T-helper 1 cell treated with Interleukin-12 subunit alpha and Interleukin-12 subunit beta and Interleukin-4 antibody, amounts not matched to agents 30 μg/mL and 1 μg/mL, for 36 hours (primary cell): ENCODE data around the gene RARA.

Experiments used
- H3K27ac Mint-ChIP-seq: one replicate; pipeline ENCODE4 v1.8.0; 2021; ENCODE audit warnings: mild to moderate bottlenecking, mixed read lengths
- H3K27me3 Mint-ChIP-seq: one replicate; pipeline ENCODE4 v1.8.0; 2021; ENCODE audit warnings: low read depth, mixed read lengths
- H3K36me3 Mint-ChIP-seq: one replicate; pipeline ENCODE4 v1.8.0; 2021; ENCODE audit warnings: low read depth, mixed read lengths
- H3K4me1 Mint-ChIP-seq: one replicate; pipeline ENCODE4 v1.8.0; 2021; ENCODE audit warnings: low read depth, mixed read lengths
- H3K4me3 Mint-ChIP-seq: one replicate; pipeline ENCODE4 v1.8.0; 2021; ENCODE audit warnings: mild to moderate bottlenecking, moderate library complexity, mixed read lengths
- H3K9me3 Mint-ChIP-seq: one replicate; pipeline ENCODE4 v1.8.0; 2021; ENCODE audit warnings: mixed read lengths

The RARA gene

GRCh38 chr17:40326014-40326831, 17.2 kb downstream of the RARA start:
- H3K4me1 Mint-ChIP-seq, result peaks cover 83% of the 10 kb centered on the region
- H3K27me3 Mint-ChIP-seq, result no peaks in the 10 kb centered on the region
- peaks cover 5% of the 10 kb centered on the region for H3K36me3 Mint-ChIP-seq
- no peaks in the 10 kb centered on the region for H3K9me3 Mint-ChIP-seq
- H3K4me3 Mint-ChIP-seq, result peak overlapping the region; percentile 79
- peak overlapping the region; percentile 99 for H3K27ac Mint-ChIP-seq

- Mint-ChIP-seq H3K27ac (peak overlapping the region; percentile 99), H3K9me3 (no peaks in the 10 kb centered on the region), H3K36me3 (peaks cover 9% of the 10 kb centered on the region), H3K4me3 (peak overlapping the region; percentile 79), H3K4me1 (peaks cover 84% of the 10 kb centered on the region), H3K27me3 (no peaks in the 10 kb centered on the region)
Observed at GRCh38 chr17:40326832-40327199, 17.8 kb downstream of the RARA start.

DNA sequence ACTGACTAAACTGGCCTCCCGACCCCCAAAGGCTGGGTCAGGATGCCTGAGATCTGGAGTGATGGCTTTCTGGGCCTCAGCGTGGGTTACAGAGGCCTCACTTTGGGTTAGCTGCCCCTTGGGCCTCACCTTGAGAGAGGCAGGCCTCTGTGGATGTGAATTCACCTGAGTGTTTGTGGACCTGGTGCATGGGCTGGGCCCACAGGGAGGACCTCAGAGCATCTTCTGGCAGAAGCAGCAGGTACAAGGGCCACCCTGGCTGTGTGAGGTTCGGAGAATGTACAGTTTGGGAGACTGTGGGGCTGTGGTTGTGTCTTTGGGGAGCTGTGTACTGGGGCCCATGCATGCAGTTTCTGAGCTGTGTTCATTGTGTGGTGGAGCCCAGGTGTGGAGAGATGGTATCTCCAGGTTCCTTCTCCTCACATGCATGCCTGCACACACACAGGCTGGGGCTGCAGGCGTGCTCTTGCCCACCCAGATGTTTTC, 18.3 kb downstream of the RARA start:
- H3K9me3 Mint-ChIP-seq, result no peaks in the 10 kb centered on the region
- H3K4me1 Mint-ChIP-seq, result peaks cover 80% of the 10 kb centered on the region
- no peaks in the 10 kb centered on the region for H3K27me3 Mint-ChIP-seq
- H3K27ac Mint-ChIP-seq, result peak overlapping the region; percentile 99
- H3K4me3 Mint-ChIP-seq, result peak overlapping the region; percentile 79
- peaks cover 11% of the 10 kb centered on the region for H3K36me3 Mint-ChIP-seq

- H3K4me3 Mint-ChIP-seq, result peak overlapping the region; percentile 79
- peaks cover 80% of the 10 kb centered on the region for H3K4me1 Mint-ChIP-seq
- no peaks in the 10 kb centered on the region for H3K27me3 Mint-ChIP-seq
- peak overlapping the region; percentile 99 for H3K27ac Mint-ChIP-seq
- H3K36me3 Mint-ChIP-seq, result peaks cover 14% of the 10 kb centered on the region
- H3K9me3 Mint-ChIP-seq, result no peaks in the 10 kb centered on the region
Observed at GRCh38 chr17:40327735-40328385, 18.9 kb downstream of the RARA start.

DNA sequence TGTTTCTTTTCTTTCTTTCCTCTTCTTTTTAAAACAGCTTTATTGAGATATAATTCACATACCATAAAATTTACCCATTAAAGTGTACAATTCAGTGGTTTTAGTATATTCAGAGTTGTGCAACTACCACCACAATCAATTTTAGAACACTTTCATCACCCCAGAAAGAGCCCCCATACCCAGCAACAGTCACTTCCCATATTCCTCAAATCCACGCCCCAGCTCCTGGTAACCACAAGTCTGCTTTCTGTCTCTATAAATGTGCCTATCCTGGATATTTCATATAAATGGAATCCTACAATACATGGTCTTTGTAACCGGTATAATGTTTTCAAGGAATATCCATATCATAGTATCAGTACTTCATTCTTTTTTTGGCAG, 19.4 kb downstream of the RARA start:
- no peaks in the 10 kb centered on the region for H3K27me3 Mint-ChIP-seq
- peak overlapping the region; percentile 68 for H3K27ac Mint-ChIP-seq
- H3K4me3 Mint-ChIP-seq, result no peak overlapping the region

GRCh38 chr17:40329839-40330794, 21.1 kb downstream of the RARA start:
- Mint-ChIP-seq H3K27me3 (no peaks in the 10 kb centered on the region), H3K27ac (peak overlapping the region; percentile 74), H3K36me3 (peaks cover 30% of the 10 kb centered on the region), H3K4me3 (peak overlapping the region; percentile 59), H3K9me3 (no peaks in the 10 kb centered on the region), H3K4me1 (peaks cover 77% of the 10 kb centered on the region)

More for the DNA sequence above, 19.4 kb downstream of the RARA start:
- Mint-ChIP-seq H3K4me1 (peaks cover 74% of the 10 kb centered on the region), H3K9me3 (no peaks in the 10 kb centered on the region), H3K36me3 (peaks cover 18% of the 10 kb centered on the region)

DNA sequence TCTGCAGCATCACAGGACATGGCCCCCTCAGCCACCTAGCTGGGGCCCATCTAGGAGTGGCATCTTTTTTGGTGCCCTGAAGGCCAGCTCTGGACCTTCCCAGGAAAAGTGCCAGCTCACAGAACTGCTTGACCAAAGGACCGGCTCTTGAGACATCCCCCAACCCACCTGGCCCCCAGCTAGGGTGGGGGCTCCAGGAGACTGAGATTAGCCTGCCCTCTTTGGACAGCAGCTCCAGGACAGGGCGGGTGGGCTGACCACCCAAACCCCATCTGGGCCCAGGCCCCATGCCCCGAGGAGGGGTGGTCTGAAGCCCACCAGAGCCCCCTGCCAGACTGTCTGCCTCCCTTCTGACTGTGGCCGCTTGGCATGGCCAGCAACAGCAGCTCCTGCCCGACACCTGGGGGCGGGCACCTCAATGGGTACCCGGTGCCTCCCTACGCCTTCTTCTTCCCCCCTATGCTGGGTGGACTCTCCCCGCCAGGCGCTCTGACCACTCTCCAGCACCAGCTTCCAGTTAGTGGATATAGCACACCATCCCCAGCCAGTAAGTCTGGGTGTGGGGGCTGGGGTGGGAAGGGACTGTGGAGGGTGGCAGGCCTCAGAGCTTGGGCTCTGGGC, 22.0 kb downstream of the RARA start:
- Mint-ChIP-seq H3K4me3 (peak overlapping the region; percentile 55), H3K27ac (peak overlapping the region; percentile 75), H3K9me3 (no peaks in the 10 kb centered on the region), H3K36me3 (peaks cover 32% of the 10 kb centered on the region), H3K4me1 (peaks cover 70% of the 10 kb centered on the region), H3K27me3 (no peaks in the 10 kb centered on the region)

- Mint-ChIP-seq H3K4me1 (peaks cover 64% of the 10 kb centered on the region), H3K27me3 (no peaks in the 10 kb centered on the region), H3K27ac (peak overlapping the region; percentile 75), H3K36me3 (peaks cover 32% of the 10 kb centered on the region), H3K9me3 (no peaks in the 10 kb centered on the region), H3K4me3 (peak overlapping the region; percentile 55)
Observed at GRCh38 chr17:40331743-40332641, 23.0 kb downstream of the RARA start.

DNA sequence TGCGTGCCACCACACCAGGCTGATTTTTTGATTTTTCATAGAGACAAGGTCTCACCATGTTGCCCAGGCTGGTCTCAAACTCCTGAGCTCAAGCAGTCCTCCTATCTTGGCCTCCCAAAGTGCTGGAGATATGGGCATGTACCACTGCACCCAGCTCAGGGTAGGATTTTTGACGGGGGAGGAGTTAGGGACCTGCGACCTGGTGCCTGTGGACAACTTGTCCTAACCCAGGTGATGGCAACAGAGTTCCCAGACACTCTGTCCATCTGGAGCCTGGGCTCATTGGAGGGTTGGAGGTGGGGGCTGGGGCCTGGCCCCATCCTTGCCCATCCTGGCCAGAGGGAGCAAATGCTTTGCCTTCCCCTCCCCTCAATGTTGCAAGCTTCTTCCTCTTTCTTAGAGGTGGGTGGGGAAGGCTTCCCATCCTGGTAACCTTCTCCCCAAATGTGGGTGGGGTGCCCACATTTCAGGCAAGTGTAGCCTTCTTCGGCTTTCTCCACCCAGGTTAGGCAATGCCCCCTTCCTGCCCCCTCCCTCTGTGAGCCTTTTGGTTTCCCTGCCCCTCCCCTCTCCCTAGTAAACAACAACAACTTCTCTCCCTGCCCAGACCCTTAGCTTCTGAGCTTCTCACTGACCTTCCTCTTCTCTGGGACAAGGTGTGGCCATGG, 24.9 kb downstream of the RARA start:
- H3K36me3 Mint-ChIP-seq, result peaks cover 37% of the 10 kb centered on the region
- peaks cover 61% of the 10 kb centered on the region for H3K4me1 Mint-ChIP-seq
- no peaks in the 10 kb centered on the region for H3K27me3 Mint-ChIP-seq
- peak overlapping the region; percentile 69 for H3K4me3 Mint-ChIP-seq
- H3K27ac Mint-ChIP-seq, result peak overlapping the region; percentile 63
- no peaks in the 10 kb centered on the region for H3K9me3 Mint-ChIP-seq

DNA sequence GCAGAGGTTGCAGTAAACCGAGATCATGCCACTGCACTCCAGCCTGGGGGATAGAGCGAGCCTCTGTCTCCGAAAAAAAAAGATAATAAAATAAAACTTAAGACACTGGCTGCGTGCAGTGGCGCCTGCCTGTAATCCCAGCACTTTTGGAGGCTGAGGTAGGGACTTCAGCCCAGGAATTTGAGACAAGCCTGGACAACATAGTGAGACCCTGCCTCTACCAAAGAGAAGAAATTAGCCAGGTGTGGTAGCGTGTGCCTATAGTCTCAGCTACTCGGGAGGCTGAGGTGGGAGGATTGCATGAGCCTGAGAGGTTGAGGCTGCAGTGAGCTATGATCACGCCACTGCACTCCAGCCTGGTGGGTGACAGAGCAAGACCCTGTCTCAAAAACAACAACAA, 26.6 kb downstream of the RARA start:
- Mint-ChIP-seq H3K36me3 (peaks cover 44% of the 10 kb centered on the region), H3K4me3 (no peak overlapping the region), H3K27me3 (no peaks in the 10 kb centered on the region), H3K9me3 (no peaks in the 10 kb centered on the region), H3K4me1 (peaks cover 63% of the 10 kb centered on the region), H3K27ac (no peak overlapping the region)

DNA sequence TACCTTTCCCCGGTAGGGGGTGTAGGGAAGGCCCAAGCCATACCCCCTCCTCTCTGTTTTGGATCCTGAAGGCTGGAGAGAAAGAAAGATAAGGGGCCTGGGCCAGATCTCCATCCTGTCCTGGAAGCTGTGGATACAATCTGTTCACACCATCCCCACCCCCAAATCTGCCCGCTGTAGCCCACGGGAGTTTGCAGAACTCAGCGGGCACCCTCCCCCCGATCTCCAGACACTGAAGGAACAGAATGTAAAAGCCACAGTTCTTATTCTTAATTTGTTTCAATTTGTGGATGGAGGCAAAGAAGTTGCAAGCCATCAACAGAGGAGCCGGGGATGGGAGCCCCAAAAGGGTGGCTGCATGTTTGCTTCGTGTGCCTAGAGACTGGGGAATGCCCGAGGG, 28.4 kb downstream of the RARA start:
- no peak overlapping the region for H3K4me3 Mint-ChIP-seq
- H3K36me3 Mint-ChIP-seq, result peaks cover 39% of the 10 kb centered on the region
- no peaks in the 10 kb centered on the region for H3K9me3 Mint-ChIP-seq
- no peaks in the 10 kb centered on the region for H3K27me3 Mint-ChIP-seq
- H3K27ac Mint-ChIP-seq, result peak overlapping the region; percentile 39
- H3K4me1 Mint-ChIP-seq, result peaks cover 58% of the 10 kb centered on the region

DNA sequence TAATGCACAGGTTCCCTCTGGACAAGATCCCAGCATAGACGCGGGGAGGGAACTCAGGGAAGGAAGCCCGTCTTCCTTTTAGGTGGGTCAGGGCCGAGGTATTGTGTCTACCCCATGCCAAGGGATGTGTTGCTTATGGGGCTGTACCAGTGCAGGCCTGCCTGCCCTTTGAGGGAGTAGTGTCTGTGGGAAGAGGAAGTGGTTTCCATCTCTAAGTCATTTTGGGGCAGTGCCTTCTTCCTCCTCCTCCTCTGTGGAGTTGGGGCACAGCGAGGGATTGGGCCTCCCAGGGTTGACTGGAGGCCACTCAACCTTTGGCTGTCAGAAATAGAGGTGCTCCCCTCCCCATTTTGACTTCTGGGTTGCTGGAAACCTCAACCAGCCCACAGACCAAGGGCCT, 29.1 kb downstream of the RARA start:
- H3K4me3 Mint-ChIP-seq, result no peak overlapping the region
- H3K4me1 Mint-ChIP-seq, result peaks cover 53% of the 10 kb centered on the region
- peaks cover 35% of the 10 kb centered on the region for H3K36me3 Mint-ChIP-seq
- peaks cover 4% of the 10 kb centered on the region for H3K27me3 Mint-ChIP-seq
- H3K9me3 Mint-ChIP-seq, result no peaks in the 10 kb centered on the region
- peak overlapping the region; percentile 39 for H3K27ac Mint-ChIP-seq
